ENCODE measurements around the gene MRPL28.

DNA sequence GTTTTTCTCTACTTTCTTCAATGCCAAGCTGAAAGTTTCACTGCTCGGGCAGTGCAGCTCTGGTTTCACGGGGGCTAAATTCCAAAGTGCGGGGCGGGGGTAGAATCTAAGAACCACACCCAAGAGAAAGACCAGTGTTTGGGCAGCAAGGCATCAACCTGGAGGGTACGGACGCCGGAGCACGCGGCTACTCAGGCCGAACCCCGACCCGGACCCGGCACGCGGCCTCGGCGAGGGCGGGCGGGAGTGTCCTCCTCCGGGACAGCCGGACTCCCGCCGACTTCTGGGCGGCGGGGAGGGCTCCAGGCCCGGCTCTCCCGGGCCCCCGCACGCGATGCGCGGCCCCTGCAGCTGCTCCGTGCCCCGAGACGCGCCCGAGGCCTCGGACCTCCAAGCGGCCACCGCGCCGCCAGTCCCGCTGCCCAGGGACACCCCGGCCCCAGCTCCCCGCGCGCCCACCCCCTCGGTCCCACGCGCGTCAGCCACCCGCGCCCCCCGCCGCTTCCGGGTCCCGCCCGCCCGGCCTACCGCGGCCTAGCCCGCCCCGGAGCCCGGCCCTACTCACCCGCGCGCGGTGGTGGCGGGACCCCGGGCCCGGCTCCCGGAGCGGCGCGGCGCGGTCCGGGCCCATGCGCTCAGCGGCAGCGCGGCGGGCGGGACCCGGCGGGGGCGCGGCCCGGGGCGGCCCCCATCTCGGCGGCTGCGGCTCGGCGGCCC, 18.4 kb downstream of the MRPL28 start:
- TF ChIP-seq, protein P1, sequence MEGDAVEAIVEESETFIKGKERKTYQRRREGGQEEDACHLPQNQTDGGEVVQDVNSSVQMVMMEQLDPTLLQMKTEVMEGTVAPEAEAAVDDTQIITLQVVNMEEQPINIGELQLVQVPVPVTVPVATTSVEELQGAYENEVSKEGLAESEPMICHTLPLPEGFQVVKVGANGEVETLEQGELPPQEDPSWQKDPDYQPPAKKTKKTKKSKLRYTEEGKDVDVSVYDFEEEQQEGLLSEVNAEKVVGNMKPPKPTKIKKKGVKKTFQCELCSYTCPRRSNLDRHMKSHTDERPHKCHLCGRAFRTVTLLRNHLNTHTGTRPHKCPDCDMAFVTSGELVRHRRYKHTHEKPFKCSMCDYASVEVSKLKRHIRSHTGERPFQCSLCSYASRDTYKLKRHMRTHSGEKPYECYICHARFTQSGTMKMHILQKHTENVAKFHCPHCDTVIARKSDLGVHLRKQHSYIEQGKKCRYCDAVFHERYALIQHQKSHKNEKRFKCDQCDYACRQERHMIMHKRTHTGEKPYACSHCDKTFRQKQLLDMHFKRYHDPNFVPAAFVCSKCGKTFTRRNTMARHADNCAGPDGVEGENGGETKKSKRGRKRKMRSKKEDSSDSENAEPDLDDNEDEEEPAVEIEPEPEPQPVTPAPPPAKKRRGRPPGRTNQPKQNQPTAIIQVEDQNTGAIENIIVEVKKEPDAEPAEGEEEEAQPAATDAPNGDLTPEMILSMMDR (IDR thresholded peaks at IDR 0.05): no peak
- TF ChIP-seq POLR2A (IDR thresholded peaks at IDR 0.05): no peak
